A204.1 (cell line): Measurements from ENCODE around the gene POTEG.
"Not testable (repeated sequence)": the region's sequence is repeated elsewhere in the genome, so short reads cannot be mapped to it uniquely, and the experiment has no call there.

ENCODE experiments used
- FAIRE-seq: peaks from 2 replicates; lab custom pipeline; 2012; peaks lifted over from hg19 to GRCh38; lab: Jason Lieb, UNC

POTEG gene

GRCh38 chr14:19372813-19373500 lies 61.2 kb downstream of the POTEG start:
- not testable (repeated sequence) for FAIRE-seq

GRCh38 chr14:19371767-19372166 lies 62.4 kb downstream of the POTEG start:
- not testable (repeated sequence) for FAIRE-seq

- not testable (repeated sequence) for FAIRE-seq
Observed at GRCh38 chr14:19362803-19363202, 71.3 kb downstream of the POTEG start.

GRCh38 chr14:19362323-19362722 lies 71.8 kb downstream of the POTEG start:
- not testable (repeated sequence) for FAIRE-seq

- not testable (repeated sequence) for FAIRE-seq
Observed at GRCh38 chr14:19361636-19362253, 72.4 kb downstream of the POTEG start.

GRCh38 chr14:19360937-19361635 lies 73.1 kb downstream of the POTEG start:
- FAIRE-seq: not testable (repeated sequence)
